H1 (cell line): Measurements from ENCODE around the gene C2CD5. TPM values are rescaled to one million over a fixed set of nuclear protein-coding genes. Genes with fewer than 3 reads are reported as not detected.

Experiments
- CEBPB ChIP-seq: IDR thresholded peaks from 2 replicates; pipeline ENCODE4 v1.6.1; 2012; ENCODE audit warnings: low read depth, low read length
- FOSL1 ChIP-seq: IDR thresholded peaks from 2 replicates; pipeline ENCODE4 v1.6.1; 2011; ENCODE audit warnings: mild to moderate bottlenecking, low read depth, low read length, moderate library complexity; ENCODE audit not compliant: insufficient read depth
- HDAC2 ChIP-seq, 2 experiments: fragments of 300-600 bp in 1 of 2; sonication (generic) in 1 of 2; IDR thresholded peaks; 2 replicates each; pipeline ENCODE4 v1.6.1; 2011 to 2012; ENCODE audit warnings: low read depth in 2 of 2, low read length in 2 of 2, mild to moderate bottlenecking in 2 of 2, moderate library complexity in 2 of 2, borderline replicate concordance in 1 of 2, inconsistent platforms in 1 of 2
- KDM4A ChIP-seq: IDR thresholded peaks from one replicate; pipeline ENCODE4 v1.7.1; 2012; ENCODE audit warnings: low read depth, mild to moderate bottlenecking, moderate library complexity, low read length, inconsistent platforms; ENCODE audit not compliant: severe bottlenecking
- RNF2 ChIP-seq: fragments of 200-900, 300-1000 bp; sonication (generic); IDR thresholded peaks from 2 replicates; pipeline ENCODE4 v1.7.1; 2016; ENCODE audit warnings: borderline replicate concordance, low read depth, mild to moderate bottlenecking, antibody characterized with exemption, low read length; ENCODE audit not compliant: poor library complexity, severe bottlenecking; ENCODE audit errors: missing control alignments
- SIX5 ChIP-seq: IDR thresholded peaks from 2 replicates; pipeline ENCODE4 v1.6.1; 2011; ENCODE audit warnings: mild to moderate bottlenecking, low read depth, low read length
- polyA plus RNA-seq, 7 experiments: library from polyadenylated mRNA; depleted of rRNA in 3 of 7; stranded (reverse) in 5 of 7; unstranded in 2 of 7; fragments of >200 nt in 5 of 7; fragments of 200-250 nt in 2 of 7; gene quantifications; 1 replicate in 5 of 7; 2 replicates in 1 of 7; 4 replicates in 1 of 7; pipeline versions ENCODE4 v1.2.1 to v1.2.3, GENCODE V29; 2011 to 2013; ENCODE audit warnings: missing spikeins in 2 of 7, mixed read lengths in 2 of 7
- total RNA-seq: library from RNA; stranded (reverse); fragmentation: NEBNext Ultra II Directional; extraction: Animal tissue kit (Norgen Biotek cat#: 25700); gene quantifications from 2 replicates; pipeline ENCODE4 v1.2.1, GENCODE V29; 2021

C2CD5 gene
- total and polyA plus RNA-seq, 2 of the 8 experiments (the other 6 are each of a cell fraction or from before 2014, with no cell fraction given): 21.9 to 45.9 TPM

- no peak for TF ChIP-seq HDAC2 (IDR thresholded peaks at IDR 0.05; ENCODE audit: borderline replicate concordance in 1 of 2, low read depth in 2 of 2, low read length in 2 of 2)
- no peak for TF ChIP-seq CEBPB
- TF ChIP-seq RNF2: no peak
- no peak for TF ChIP-seq KDM4A
- no peak for TF ChIP-seq SIX5
- no peak for TF ChIP-seq FOSL1
These were observed 128.7 kb downstream of the C2CD5 start (continued) for GRCh38 chr12:22415342-22416309.
